ENCODE data around the gene DAZAP1. TPM values are rescaled to one million over a fixed set of nuclear protein-coding genes. Genes with fewer than 3 reads are reported as not detected.

The DAZAP1 gene
- total and polyA plus RNA-seq, 2 experiments from 2014 or later: 35.8 to 46.8 TPM

DNA sequence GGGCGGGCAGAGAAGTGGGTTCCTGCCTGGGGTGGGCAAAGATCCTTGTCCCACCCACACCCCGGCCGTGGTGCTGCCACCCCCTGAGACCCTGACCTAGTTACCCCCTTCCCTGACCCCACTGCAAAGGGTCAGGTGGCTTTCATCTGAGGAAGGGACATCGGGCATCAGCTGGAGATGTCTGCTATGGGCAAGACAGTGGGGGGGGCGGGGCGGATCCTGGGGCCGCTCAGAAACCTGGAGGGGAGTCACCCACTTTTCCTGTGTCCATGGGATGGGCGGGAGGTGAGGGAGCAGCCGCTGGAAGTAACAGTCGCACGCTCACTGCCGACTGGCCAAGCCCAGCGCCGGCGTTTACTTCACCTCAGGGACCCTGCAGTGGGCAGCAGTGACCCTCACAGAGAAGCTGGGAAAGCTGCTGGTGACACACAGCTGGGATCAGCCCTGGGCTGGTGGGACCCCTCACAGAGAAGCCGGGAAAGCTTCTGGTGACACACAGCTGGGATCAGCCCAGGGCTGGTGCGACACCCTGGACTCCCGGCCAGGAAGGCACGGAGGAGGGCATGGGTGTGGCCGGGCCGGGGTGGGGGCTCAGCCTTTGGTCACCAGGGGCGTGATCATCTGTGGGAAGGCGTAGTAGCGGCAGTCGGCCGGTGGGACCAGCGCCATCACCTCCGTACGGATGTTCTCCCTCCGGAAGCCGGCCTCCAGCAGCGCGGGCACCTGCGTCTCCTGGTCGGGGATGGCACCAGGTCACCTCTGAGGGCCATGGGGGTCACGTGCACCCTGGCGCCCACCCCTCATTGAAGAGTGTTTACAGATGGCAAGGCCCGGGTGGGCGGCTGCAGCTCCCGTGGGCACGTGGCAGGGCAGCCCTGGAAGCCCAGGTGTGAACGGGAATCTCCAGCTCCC lies 10.4 kb upstream of the DAZAP1 start:
- no peak overlapping the region for H3K27ac ChIP-seq
- 91% methylated on average over 24 of the region's 42 CpGs for WGBS (ENCODE audit: low lambda C conversion rate, missing lambda C conversion rate)
- TF ChIP-seq, protein P1, sequence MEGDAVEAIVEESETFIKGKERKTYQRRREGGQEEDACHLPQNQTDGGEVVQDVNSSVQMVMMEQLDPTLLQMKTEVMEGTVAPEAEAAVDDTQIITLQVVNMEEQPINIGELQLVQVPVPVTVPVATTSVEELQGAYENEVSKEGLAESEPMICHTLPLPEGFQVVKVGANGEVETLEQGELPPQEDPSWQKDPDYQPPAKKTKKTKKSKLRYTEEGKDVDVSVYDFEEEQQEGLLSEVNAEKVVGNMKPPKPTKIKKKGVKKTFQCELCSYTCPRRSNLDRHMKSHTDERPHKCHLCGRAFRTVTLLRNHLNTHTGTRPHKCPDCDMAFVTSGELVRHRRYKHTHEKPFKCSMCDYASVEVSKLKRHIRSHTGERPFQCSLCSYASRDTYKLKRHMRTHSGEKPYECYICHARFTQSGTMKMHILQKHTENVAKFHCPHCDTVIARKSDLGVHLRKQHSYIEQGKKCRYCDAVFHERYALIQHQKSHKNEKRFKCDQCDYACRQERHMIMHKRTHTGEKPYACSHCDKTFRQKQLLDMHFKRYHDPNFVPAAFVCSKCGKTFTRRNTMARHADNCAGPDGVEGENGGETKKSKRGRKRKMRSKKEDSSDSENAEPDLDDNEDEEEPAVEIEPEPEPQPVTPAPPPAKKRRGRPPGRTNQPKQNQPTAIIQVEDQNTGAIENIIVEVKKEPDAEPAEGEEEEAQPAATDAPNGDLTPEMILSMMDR (IDR thresholded peaks at IDR 0.05; ENCODE audit: poor library complexity): no peak
- no peak for TF ChIP-seq EZH2 (IDR thresholded peaks at IDR 0.05; ENCODE audit: borderline replicate concordance)
- H3K4me3 ChIP-seq: no peak overlapping the region
- DNase-seq (ENCODE audit: low spot score): no peak
- H3K4me2 ChIP-seq: no peak overlapping the region
- H3K27me3 ChIP-seq: no peaks in the 10 kb centered on the region
- no peaks in the 10 kb centered on the region for H3K9me3 ChIP-seq (ENCODE audit: low read depth)
- H3K9me2 ChIP-seq (replicated peaks; ENCODE audit: insufficient read depth): no peaks in the 10 kb centered on the region
- no peak overlapping the region for H2AFZ ChIP-seq
- peaks cover 8% of the 10 kb centered on the region for H3K4me1 ChIP-seq (ENCODE audit: insufficient read depth)
- H3K36me3 ChIP-seq (replicated peaks; ENCODE audit: insufficient read depth, low read depth): no peaks in the 10 kb centered on the region
- no peaks in the 10 kb centered on the region for H3K79me2 ChIP-seq
- no peaks in the 10 kb centered on the region for H4K20me1 ChIP-seq (ENCODE audit: insufficient read depth, poor library complexity, severe bottlenecking)

DNA sequence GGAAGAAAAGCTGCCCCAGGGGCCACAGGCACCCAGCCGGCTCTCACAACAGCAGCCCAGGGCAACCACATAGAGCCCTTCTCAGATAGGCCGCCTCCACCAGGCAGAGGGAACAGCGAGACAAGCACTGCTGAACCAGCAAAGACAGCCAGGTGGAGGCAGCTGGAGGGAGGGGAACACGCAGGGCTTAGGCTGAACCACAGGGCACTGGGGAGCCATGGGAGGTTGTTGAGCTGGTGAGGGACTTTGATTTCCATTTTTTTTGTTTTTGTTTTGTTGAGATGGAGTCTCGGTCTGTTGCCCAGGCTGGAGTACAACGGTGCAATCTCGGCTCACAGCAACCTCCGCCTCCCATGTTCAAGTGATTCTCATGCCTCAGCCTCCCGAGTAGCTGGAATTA lies 9.5 kb upstream of the DAZAP1 start:
- H3K36me3 ChIP-seq (replicated peaks; ENCODE audit: insufficient read depth, low read depth): no peaks in the 10 kb centered on the region
- H3K9me3 ChIP-seq (ENCODE audit: low read depth): no peaks in the 10 kb centered on the region
- H4K20me1 ChIP-seq (ENCODE audit: insufficient read depth, poor library complexity, severe bottlenecking): no peaks in the 10 kb centered on the region
- H3K4me3 ChIP-seq: no peak overlapping the region
- no peaks in the 10 kb centered on the region for H3K9me2 ChIP-seq (replicated peaks; ENCODE audit: insufficient read depth)
- peaks cover 11% of the 10 kb centered on the region for H3K4me1 ChIP-seq (ENCODE audit: insufficient read depth)
- H2AFZ ChIP-seq: no peak overlapping the region
- no peak for TF ChIP-seq EZH2phosphoT487 (IDR thresholded peaks at IDR 0.05; ENCODE audit: low read depth, severe bottlenecking, unreplicated experiment)
- no peak for TF ChIP-seq EZH2 (IDR thresholded peaks at IDR 0.05; ENCODE audit: borderline replicate concordance)
- TF ChIP-seq, protein P1 (IDR thresholded peaks at IDR 0.05; ENCODE audit: poor library complexity): no peak
- H3K4me2 ChIP-seq: no peak overlapping the region
- no peaks in the 10 kb centered on the region for H3K79me2 ChIP-seq
- DNase-seq (ENCODE audit: low spot score): no peak
- 90% methylated on average over 9 of the region's 9 CpGs for WGBS (ENCODE audit: low lambda C conversion rate, missing lambda C conversion rate)
- no peak overlapping the region for H3K27ac ChIP-seq
- no peaks in the 10 kb centered on the region for H3K27me3 ChIP-seq

DNA sequence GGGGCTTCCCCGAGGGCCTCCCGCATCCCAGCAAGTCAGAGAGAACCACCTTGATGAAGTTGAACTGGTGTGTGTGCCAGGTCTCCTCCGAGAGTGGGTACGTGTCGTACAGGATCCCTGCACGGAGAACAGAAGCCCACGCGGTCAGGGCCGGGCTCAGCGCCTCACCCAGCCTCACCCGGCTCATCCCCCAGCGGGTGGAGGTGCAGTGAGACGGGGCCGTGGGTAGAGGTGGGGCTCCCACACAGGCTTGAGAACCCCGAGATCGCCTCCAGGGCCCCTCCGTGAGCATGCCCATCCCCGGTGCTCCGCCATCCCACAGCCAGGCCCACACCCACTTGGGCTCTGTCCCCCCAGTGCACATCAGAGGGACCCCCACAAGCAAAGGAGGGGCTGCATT lies 8.3 kb upstream of the DAZAP1 start:
- H2AFZ ChIP-seq: no peak overlapping the region
- no peaks in the 10 kb centered on the region for H3K27me3 ChIP-seq
- H3K9me3 ChIP-seq (ENCODE audit: low read depth): no peaks in the 10 kb centered on the region
- H4K20me1 ChIP-seq (ENCODE audit: insufficient read depth, poor library complexity, severe bottlenecking): no peaks in the 10 kb centered on the region
- peaks cover 13% of the 10 kb centered on the region for H3K4me1 ChIP-seq (ENCODE audit: insufficient read depth)
- no peaks in the 10 kb centered on the region for H3K79me2 ChIP-seq
- 91% methylated on average over 19 of the region's 19 CpGs for WGBS (ENCODE audit: low lambda C conversion rate, missing lambda C conversion rate)
- no peaks in the 10 kb centered on the region for H3K36me3 ChIP-seq (replicated peaks; ENCODE audit: insufficient read depth, low read depth)
- no peak overlapping the region for H3K27ac ChIP-seq
- H3K4me2 ChIP-seq: no peak overlapping the region
- no peak for DNase-seq (ENCODE audit: low spot score)
- no peak overlapping the region for H3K4me3 ChIP-seq
- no peak for TF ChIP-seq EZH2phosphoT487 (IDR thresholded peaks at IDR 0.05; ENCODE audit: low read depth, severe bottlenecking, unreplicated experiment)
- TF ChIP-seq EZH2 (IDR thresholded peaks at IDR 0.05; ENCODE audit: borderline replicate concordance): no peak
- TF ChIP-seq, protein P1 (IDR thresholded peaks at IDR 0.05; ENCODE audit: poor library complexity): no peak
- no peaks in the 10 kb centered on the region for H3K9me2 ChIP-seq (replicated peaks; ENCODE audit: insufficient read depth)

All from hepatocyte (in vitro differentiated cells).